NCI-H446 (cell line): Measurements from ENCODE around the gene CEP131.
A peak's percentile ranks its signal among the peaks of the same experiment; 100 is the strongest.

ENCODE experiments used
- DNase-seq, 2 experiments: peaks; one replicate each; lab custom pipeline; 2025; lab: John Stamatoyannopoulos, UW

CEP131 gene

GRCh38 chr17:81222906-81223761 lies at the start of gene CEP131:
CEP131 (minus strand) TSS chr17:81222965; CDS start chr17:81220056, 2,909 bp downstream.
- peak; percentile 97 to 99 for DNase-seq

DNA sequence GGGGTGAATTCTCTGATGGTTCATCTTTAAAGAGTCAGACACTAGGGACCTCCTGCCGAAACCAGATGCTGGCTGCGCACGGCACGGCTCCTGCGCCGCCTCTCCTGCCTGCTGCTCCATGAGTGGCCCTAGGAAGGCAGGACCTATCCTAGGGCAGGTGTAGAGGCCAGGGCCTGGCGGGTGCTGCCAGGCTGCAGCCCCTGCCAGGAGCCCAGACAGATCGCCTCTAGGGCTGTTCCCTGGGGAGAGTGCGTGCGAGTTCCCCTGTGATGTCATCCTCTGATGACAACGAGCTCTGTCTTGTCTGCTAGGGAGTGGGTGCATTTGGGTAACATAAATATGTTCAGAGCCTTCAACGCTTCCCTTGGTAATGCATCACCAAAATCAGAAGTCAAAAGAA lies 48.5 kb upstream of the CEP131 start:
- DNase-seq, result no peak

DNA sequence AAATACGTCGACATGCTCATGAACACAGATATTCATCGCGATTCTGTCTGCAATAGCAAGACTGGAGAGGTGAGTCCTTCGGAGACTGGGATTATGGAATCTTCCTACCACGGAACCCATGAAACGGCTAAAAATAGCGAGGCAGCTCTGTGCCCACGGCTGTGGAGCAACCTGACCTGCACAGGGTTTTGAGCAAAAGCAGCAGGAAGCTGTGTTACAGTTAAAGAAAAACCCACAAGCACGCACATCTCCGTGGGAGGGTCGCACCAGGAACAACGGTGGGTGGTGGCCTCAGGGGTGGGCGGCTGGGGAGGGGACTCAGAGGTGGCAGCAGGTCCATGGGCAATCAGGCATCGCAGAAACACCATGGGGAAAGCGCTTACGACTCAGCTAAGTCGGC lies 47.5 kb upstream of the CEP131 start:
- no peak for DNase-seq

DNA sequence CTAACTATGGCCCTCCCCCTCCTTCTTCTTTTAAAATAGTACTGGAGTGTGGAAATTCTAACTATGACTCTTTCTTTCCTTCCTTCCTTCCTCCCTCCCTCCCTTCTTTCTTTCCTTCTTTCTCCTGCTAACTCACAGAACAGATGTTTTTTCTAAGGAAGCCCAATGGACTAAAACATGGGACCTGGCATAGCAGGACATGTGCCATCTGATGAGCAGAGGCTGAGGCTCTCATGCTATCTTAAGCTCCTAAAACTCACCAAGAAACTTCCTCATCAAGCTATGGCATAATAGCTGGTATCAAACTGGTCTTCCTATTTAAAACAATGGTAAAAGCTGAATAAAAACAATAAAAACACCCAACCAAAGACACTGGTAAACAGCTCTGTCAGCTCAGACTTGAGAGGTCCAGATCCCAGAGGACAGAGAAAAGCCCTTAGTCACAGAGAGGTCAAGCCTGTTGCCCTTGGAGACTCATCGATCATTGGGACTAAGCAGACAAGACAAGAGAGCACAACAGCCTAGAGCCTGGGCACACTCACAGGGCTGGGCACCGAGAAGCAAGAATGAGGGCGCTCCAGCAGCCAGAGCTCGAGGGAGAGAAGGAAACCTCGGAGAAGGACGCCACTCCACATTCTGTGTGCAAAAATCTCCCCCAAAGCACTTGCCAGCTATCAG lies 44.8 kb upstream of the CEP131 start:
- no peak for DNase-seq

DNA sequence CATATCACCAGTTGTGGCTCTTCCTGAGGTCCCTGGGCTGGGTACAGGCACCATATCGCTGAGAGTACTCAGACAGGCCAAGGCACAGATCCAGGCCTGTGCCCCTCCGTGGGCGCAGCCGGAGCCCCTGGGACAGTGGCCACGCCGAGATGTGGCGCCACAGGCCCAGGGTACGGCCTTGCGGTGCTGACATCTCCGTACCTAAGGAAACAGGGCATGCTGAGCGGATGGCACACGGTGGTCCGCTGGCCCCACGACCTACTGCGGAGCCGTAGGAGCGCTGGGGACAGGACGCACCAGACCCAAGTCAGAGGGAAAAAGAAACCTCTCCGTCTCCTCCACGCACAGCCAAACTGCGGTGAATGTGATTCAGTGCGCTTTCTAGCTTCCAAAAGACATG lies 42.8 kb upstream of the CEP131 start:
- DNase-seq, result no peak

- no peak for DNase-seq
Observed at GRCh38 chr17:81264640-81265039, 41.9 kb upstream of the CEP131 start.

GRCh38 chr17:81263371-81264181 lies 40.8 kb upstream of the CEP131 start:
- no peak for DNase-seq

DNA sequence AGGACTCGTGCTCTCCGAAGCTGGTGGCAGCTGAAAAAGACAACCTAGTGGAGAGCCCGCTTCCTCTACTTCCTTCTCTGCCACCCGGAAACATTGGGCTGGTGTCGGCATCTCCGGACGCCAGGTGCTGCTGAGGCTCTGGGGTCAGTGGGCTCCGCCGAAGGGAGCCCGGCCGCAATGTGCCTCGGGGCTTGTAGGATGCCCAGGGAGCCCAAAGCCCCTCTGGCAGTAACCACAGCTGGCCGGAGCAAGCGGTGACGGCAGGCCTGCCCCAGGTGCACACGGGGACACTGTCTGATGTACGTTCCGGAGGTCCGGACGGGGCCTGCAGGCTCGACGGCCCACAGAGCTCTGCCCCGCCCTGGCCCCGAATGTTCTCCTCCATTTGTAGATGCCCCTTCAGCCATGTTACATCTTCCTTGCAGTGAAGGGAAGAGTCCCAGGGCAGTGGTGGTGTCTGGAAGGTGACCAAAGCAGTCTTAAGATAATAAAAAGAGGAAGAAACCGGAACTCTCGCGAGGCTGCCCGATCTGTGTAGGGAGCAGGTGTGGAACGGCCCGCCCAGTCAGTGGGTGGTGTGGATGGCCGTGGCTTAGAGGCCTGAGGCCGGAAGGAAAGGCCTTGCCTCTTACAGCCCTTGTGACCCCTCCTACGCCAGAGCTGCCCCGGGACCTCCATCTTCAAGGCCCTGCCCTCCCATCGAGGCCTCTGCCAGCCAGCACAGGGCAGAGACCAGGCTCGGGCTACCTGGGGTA lies 39.0 kb upstream of the CEP131 start:
- DNase-seq, result no peak

GRCh38 chr17:81261096-81261495 lies 38.3 kb upstream of the CEP131 start:
- no peak for DNase-seq

DNA sequence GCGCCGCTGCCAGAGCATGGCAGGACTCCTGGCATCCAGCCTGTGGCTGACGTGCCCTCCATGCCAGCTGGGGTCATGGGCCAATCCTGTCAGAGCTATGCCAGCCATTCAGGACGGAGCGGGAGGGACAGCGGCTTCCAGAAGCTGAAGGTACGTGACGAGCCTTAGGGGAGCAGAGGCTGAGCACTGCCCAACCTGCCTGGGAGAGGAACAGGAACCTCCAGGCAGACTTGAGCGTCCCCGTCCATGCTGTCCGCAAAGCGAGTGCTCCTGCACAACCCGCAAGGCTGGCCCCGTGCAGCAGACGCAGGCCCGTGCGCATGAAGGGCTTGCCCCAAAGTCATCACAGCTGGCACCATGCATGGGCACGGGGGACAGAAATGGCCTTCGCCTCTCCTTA lies 37.9 kb upstream of the CEP131 start:
- DNase-seq, result no peak

DNA sequence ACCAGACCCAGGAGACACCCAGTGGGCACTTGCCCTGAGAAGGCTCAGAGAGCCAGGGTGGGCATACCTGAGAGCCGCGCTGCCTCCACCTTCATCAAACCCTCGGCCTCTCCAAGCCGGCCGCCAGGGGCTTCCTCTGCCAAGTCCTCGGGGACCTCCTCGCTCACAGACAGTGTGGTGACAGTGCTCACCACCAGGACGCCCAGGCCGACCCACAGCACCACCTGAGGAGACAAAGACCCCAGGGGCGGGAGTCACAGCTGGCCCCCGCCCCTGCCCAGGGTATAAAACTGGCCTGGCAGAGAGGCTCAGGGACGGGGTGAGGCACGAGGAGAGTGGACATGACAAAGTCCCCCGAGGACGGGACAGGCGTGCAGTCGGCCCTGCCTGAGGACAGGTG lies 37.4 kb upstream of the CEP131 start:
- no peak for DNase-seq

- DNase-seq, result no peak
Observed at GRCh38 chr17:81259058-81259605, 36.4 kb upstream of the CEP131 start.

GRCh38 chr17:81258292-81258691 lies 35.5 kb upstream of the CEP131 start:
- DNase-seq, result no peak

GRCh38 chr17:81257533-81257932 lies 34.8 kb upstream of the CEP131 start:
- no peak for DNase-seq

DNA sequence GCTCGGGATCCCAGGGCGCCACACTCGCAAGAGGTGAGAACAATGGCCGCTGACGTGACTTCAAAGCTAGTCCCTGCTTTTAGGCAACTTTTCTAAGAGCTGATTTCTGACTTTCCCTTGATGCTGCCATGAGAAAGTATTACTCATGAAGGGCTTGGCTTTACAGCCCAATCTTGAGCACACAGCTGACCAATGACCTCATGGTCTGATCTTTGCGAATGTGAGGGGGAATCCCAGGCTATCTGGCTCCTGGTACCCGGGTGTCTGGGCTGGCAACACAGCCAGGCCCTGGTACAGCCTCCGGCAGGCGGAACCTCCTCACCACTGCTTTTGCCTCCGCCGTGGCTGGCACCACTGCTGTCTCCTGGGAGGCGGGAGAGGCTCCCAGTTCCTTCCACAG lies 33.9 kb upstream of the CEP131 start:
- DNase-seq, result no peak

GRCh38 chr17:81254955-81255717 lies 32.4 kb upstream of the CEP131 start:
- no peak for DNase-seq

DNA sequence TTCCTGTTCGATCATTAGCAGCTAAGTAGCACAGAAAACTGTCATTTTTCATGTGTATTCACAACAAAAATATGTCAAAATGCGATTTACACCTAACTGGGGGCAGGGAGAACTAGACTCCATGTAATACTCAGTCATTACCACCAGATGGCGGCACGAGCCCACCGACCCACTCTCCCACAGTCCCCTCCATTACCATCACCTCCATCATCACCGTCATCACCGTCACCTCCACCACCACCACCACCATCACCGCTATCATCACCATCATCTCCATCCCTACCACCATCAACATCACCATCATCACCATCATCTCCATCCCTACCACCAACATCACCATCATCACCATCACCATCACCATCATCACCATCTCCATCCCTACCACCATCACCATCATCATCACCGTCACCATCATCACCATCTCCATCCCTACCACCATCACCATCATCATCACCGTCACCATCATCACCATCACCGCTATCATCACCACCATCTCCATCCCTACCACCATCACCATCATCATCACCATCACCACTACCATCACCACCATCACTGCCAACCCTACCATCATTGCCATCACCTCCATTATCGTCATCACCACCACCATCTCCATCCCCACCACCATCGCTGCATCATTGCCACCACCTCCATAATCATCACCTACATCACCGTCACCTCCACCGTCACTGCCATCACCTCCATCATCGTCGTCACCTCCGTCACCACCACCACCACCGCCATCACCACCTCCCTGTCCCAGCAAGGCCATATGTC lies 30.8 kb upstream of the CEP131 start:
- DNase-seq, result peak; percentile 61 to 72

DNA sequence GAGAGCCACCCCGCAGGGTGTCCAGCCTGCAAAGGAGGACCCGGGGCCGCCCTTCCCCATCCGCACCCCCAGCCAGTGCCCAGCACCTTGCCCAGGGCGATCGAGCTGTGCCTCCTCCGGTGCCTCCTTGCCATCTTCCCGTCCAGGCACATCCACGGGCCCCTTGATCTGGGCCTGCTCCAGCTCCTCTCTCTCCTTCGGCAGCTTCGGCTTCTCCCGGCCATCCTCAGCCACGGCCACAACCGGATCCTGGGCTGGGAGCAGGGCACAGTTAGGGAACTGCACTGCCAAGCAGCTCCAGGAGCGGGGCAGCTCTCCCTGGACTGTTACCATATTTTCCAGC lies 30.2 kb upstream of the CEP131 start:
- DNase-seq, result no peak

DNA sequence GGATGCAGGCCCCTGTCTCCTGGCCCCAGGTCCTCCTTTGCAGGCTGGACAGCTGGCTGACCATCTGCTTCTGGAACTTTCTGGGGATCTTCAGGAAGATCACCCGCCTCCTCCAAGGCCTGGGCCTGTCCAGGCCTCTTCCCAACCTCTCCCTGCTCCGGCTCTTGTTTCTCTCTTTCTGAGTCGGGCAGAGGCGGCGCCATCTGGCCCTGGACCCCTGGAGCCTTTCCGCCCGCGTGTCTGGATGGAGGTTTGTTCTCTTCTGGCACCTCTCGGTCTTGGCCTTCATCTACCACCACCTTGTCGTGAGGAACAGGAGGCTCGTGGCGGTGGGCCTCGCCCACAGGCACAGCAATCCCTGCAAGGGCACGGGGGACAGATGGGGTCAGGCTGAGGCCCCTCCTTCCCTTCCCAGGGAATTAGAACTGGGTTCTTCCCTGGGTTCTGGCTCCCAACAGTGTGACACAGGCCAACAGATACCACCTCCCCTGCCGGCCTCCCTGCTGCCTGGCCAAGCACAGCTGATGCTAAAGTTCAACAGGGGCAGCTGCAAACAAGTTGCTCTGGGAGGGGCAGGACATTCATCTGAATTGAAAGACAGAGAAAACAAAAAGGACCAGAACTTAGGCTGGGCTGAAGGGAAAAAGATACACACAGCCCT lies 29.7 kb upstream of the CEP131 start:
- DNase-seq, result peak; percentile 64 to 91
